Endothelial cell (in vitro differentiated cells): Measurements from ENCODE around the gene KCTD1. TPM values are rescaled to one million over a fixed set of nuclear protein-coding genes. Genes with fewer than 3 reads are reported as not detected.
A peak's percentile ranks its signal among the peaks of the same experiment; 100 is the strongest.

Experiments used
- DNase-seq: peaks from one replicate; pipeline ENCODE4 v3.0.0; 2021; ENCODE audit warnings: low spot score
- H3K27ac Mint-ChIP-seq: one replicate; pipeline ENCODE4 v1.8.0; 2021; ENCODE audit warnings: mixed read lengths, inconsistent platforms; ENCODE audit not compliant: unreplicated experiment
- H3K27me3 Mint-ChIP-seq: one replicate; pipeline ENCODE4 v1.8.0; 2021; ENCODE audit warnings: mild to moderate bottlenecking, moderate library complexity, mixed read lengths, inconsistent platforms; ENCODE audit not compliant: unreplicated experiment
- H3K36me3 Mint-ChIP-seq: one replicate; pipeline ENCODE4 v1.8.0; 2021; ENCODE audit warnings: mild to moderate bottlenecking, low read depth, mixed read lengths, inconsistent platforms; ENCODE audit not compliant: unreplicated experiment
- H3K4me1 Mint-ChIP-seq: one replicate; pipeline ENCODE4 v1.8.0; 2021; ENCODE audit warnings: mild to moderate bottlenecking, mixed read lengths, inconsistent platforms; ENCODE audit not compliant: unreplicated experiment
- H3K4me3 Mint-ChIP-seq: one replicate; pipeline ENCODE4 v1.8.0; 2021; ENCODE audit warnings: mild to moderate bottlenecking, mixed read lengths, inconsistent platforms; ENCODE audit not compliant: unreplicated experiment
- H3K9me3 Mint-ChIP-seq: one replicate; pipeline ENCODE4 v1.8.0; 2021; ENCODE audit warnings: mixed read lengths, inconsistent platforms; ENCODE audit not compliant: unreplicated experiment
- total RNA-seq: library from RNA; stranded (reverse); fragmentation: NEBNext Ultra II Directional; extraction: Animal tissue kit (Norgen Biotek cat#: 25700); gene quantifications from one replicate; pipeline ENCODE4 v1.2.1, GENCODE V29; 2021; ENCODE audit not compliant: unreplicated experiment
- TF ChIP-seq, protein P1 (sequence below): fragments of 200-600 bp; sonication (generic); IDR thresholded peaks from one replicate; pipeline ENCODE4 v1.5.0; 2021; ENCODE audit warnings: antibody characterized with exemption; ENCODE audit not compliant: unreplicated experiment

KCTD1 gene
- total RNA-seq, 1 donor from 2014 or later = 10.6 TPM

GRCh38 chr18:26515643-26516487, 32.5 kb downstream of the KCTD1 start:
- no peaks in the 10 kb centered on the region for H3K9me3 Mint-ChIP-seq
- H3K27ac Mint-ChIP-seq = peak overlapping the region; percentile 89
- no peak overlapping the region for H3K4me3 Mint-ChIP-seq

GRCh38 chr18:26511339-26512071, 36.8 kb downstream of the KCTD1 start:
- Mint-ChIP-seq H3K27me3 (no peaks in the 10 kb centered on the region), H3K9me3 (no peaks in the 10 kb centered on the region)
- TF ChIP-seq, protein P1, sequence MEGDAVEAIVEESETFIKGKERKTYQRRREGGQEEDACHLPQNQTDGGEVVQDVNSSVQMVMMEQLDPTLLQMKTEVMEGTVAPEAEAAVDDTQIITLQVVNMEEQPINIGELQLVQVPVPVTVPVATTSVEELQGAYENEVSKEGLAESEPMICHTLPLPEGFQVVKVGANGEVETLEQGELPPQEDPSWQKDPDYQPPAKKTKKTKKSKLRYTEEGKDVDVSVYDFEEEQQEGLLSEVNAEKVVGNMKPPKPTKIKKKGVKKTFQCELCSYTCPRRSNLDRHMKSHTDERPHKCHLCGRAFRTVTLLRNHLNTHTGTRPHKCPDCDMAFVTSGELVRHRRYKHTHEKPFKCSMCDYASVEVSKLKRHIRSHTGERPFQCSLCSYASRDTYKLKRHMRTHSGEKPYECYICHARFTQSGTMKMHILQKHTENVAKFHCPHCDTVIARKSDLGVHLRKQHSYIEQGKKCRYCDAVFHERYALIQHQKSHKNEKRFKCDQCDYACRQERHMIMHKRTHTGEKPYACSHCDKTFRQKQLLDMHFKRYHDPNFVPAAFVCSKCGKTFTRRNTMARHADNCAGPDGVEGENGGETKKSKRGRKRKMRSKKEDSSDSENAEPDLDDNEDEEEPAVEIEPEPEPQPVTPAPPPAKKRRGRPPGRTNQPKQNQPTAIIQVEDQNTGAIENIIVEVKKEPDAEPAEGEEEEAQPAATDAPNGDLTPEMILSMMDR = no peak

More at GRCh38 chr18:26515643-26516487, 32.5 kb downstream of the KCTD1 start:
- Mint-ChIP-seq H3K27me3 (no peaks in the 10 kb centered on the region), H3K36me3 (no peaks in the 10 kb centered on the region), H3K4me1 (peaks cover 34% of the 10 kb centered on the region)
- TF ChIP-seq, protein P1 = no peak
- DNase-seq = no peak

GRCh38 chr18:26510337-26510736, 38.0 kb downstream of the KCTD1 start:
- no peak for DNase-seq
- no peak overlapping the region for H3K27ac Mint-ChIP-seq
- peaks cover 20% of the 10 kb centered on the region for H3K4me1 Mint-ChIP-seq
- TF ChIP-seq, protein P1 = no peak
- H3K4me3 Mint-ChIP-seq = no peak overlapping the region
- no peaks in the 10 kb centered on the region for H3K9me3 Mint-ChIP-seq
- no peaks in the 10 kb centered on the region for H3K36me3 Mint-ChIP-seq
- no peaks in the 10 kb centered on the region for H3K27me3 Mint-ChIP-seq

More at GRCh38 chr18:26511339-26512071, 36.8 kb downstream of the KCTD1 start:
- DNase-seq = no peak
- Mint-ChIP-seq H3K36me3 (no peaks in the 10 kb centered on the region), H3K4me1 (peaks cover 30% of the 10 kb centered on the region), H3K4me3 (no peak overlapping the region), H3K27ac (no peak overlapping the region)

GRCh38 chr18:26506012-26506411, 42.3 kb downstream of the KCTD1 start:
- TF ChIP-seq, protein P1 = no peak
- H3K4me3 Mint-ChIP-seq = no peak overlapping the region
- peaks cover 8% of the 10 kb centered on the region for H3K4me1 Mint-ChIP-seq
- no peak for DNase-seq
- H3K9me3 Mint-ChIP-seq = no peaks in the 10 kb centered on the region
- no peaks in the 10 kb centered on the region for H3K27me3 Mint-ChIP-seq
- H3K36me3 Mint-ChIP-seq = no peaks in the 10 kb centered on the region
- H3K27ac Mint-ChIP-seq = no peak overlapping the region
